ENCODE measurements around the gene FGFR2. TPM values are rescaled to one million over a fixed set of nuclear protein-coding genes. Genes with fewer than 3 reads are reported as not detected.

FGFR2 gene
- total RNA-seq, 1 donor from 2014 or later, result 15.3 TPM

- no peak for TF ChIP-seq CTCF (IDR thresholded peaks at IDR 0.05; ENCODE audit: unreplicated experiment)
- no peak for DNase-seq (ENCODE audit: low spot score)
- Mint-ChIP-seq H3K27me3 (ENCODE audit: unreplicated experiment) (no peaks in the 10 kb centered on the region), H3K4me1 (ENCODE audit: unreplicated experiment) (peaks cover 3% of the 10 kb centered on the region), H3K4me3 (ENCODE audit: unreplicated experiment) (no peak overlapping the region), H3K27ac (ENCODE audit: unreplicated experiment) (no peak overlapping the region), H3K36me3 (ENCODE audit: low read depth, unreplicated experiment) (peaks cover 5% of the 10 kb centered on the region), H3K9me3 (ENCODE audit: unreplicated experiment) (no peaks in the 10 kb centered on the region)
Measured at GRCh38 chr10:121511460-121511859, 86.8 kb downstream of the FGFR2 start.

GRCh38 chr10:121510201-121510771 lies 88.0 kb downstream of the FGFR2 start:
- TF ChIP-seq CTCF (IDR thresholded peaks at IDR 0.05; ENCODE audit: unreplicated experiment), result no peak
- no peak for DNase-seq (ENCODE audit: low spot score)
- Mint-ChIP-seq H3K4me3 (ENCODE audit: unreplicated experiment) (no peak overlapping the region), H3K27me3 (ENCODE audit: unreplicated experiment) (no peaks in the 10 kb centered on the region), H3K36me3 (ENCODE audit: low read depth, unreplicated experiment) (peaks cover 5% of the 10 kb centered on the region), H3K27ac (ENCODE audit: unreplicated experiment) (no peak overlapping the region), H3K4me1 (ENCODE audit: unreplicated experiment) (peaks cover 3% of the 10 kb centered on the region), H3K9me3 (ENCODE audit: unreplicated experiment) (no peaks in the 10 kb centered on the region)

GRCh38 chr10:121509796-121510195 lies 88.4 kb downstream of the FGFR2 start:
- Mint-ChIP-seq H3K9me3 (ENCODE audit: unreplicated experiment) (no peaks in the 10 kb centered on the region), H3K27me3 (ENCODE audit: unreplicated experiment) (no peaks in the 10 kb centered on the region), H3K4me3 (ENCODE audit: unreplicated experiment) (no peak overlapping the region), H3K4me1 (ENCODE audit: unreplicated experiment) (peaks cover 3% of the 10 kb centered on the region), H3K36me3 (ENCODE audit: low read depth, unreplicated experiment) (peaks cover under 1% of the 10 kb centered on the region), H3K27ac (ENCODE audit: unreplicated experiment) (no peak overlapping the region)
- TF ChIP-seq CTCF (IDR thresholded peaks at IDR 0.05; ENCODE audit: unreplicated experiment), result no peak
- DNase-seq (ENCODE audit: low spot score), result no peak

GRCh38 chr10:121509112-121509511 lies 89.1 kb downstream of the FGFR2 start:
- Mint-ChIP-seq H3K27me3 (ENCODE audit: unreplicated experiment) (no peaks in the 10 kb centered on the region), H3K36me3 (ENCODE audit: low read depth, unreplicated experiment) (no peaks in the 10 kb centered on the region), H3K9me3 (ENCODE audit: unreplicated experiment) (no peaks in the 10 kb centered on the region), H3K4me1 (ENCODE audit: unreplicated experiment) (peaks cover under 1% of the 10 kb centered on the region), H3K4me3 (ENCODE audit: unreplicated experiment) (no peak overlapping the region), H3K27ac (ENCODE audit: unreplicated experiment) (no peak overlapping the region)
- DNase-seq (ENCODE audit: low spot score), result no peak
- TF ChIP-seq CTCF (IDR thresholded peaks at IDR 0.05; ENCODE audit: unreplicated experiment), result no peak

- TF ChIP-seq CTCF (IDR thresholded peaks at IDR 0.05; ENCODE audit: unreplicated experiment), result no peak
- Mint-ChIP-seq H3K9me3 (ENCODE audit: unreplicated experiment) (no peaks in the 10 kb centered on the region), H3K27me3 (ENCODE audit: unreplicated experiment) (peaks cover 2% of the 10 kb centered on the region)
Measured at GRCh38 chr10:121503587-121504051, 94.6 kb downstream of the FGFR2 start.

More at GRCh38 chr10:121503587-121504051, 94.6 kb downstream of the FGFR2 start:
- H3K4me1 Mint-ChIP-seq (ENCODE audit: unreplicated experiment), result no peaks in the 10 kb centered on the region
- no peak overlapping the region for H3K27ac Mint-ChIP-seq (ENCODE audit: unreplicated experiment)
- no peaks in the 10 kb centered on the region for H3K36me3 Mint-ChIP-seq (ENCODE audit: low read depth, unreplicated experiment)
- H3K4me3 Mint-ChIP-seq (ENCODE audit: unreplicated experiment), result no peak overlapping the region
- no peak for DNase-seq (ENCODE audit: low spot score)
